ENCODE measurements around the gene CARMIL1.

DNA sequence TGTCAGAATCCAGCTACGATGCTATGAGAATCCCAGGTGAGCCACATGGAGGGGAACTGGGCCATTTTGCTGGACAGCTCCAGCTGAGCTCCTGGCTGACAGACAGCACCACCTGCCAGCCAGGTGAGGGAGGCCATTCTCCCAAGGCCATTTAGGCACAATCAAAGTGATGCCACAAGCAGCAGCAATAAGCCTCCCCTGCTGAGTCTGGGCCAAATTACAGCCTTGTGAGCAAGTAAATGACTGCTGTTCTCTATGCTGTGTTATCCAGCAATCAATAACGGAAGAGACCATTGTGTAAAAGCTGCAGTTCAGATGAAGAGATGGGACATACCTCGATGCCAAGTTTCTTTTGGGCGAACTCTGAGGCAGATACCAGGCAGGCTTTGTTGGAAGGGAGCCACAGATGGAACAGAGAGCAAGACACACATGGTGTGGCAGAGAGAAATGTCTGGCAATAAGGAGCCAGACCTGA, 358.8 kb downstream of the CARMIL1 start:
- TF ChIP-seq CTCF (IDR thresholded peaks at IDR 0.05) (no peak), SIN3A (IDR thresholded peaks at IDR 0.05; ENCODE audit: borderline replicate concordance, low read depth, low read length) (no peak), TAF1 (IDR thresholded peaks at IDR 0.05; ENCODE audit: borderline replicate concordance, low read depth, low read length) (no peak), SMC3 (IDR thresholded peaks at IDR 0.05; ENCODE audit: low read depth, low read length) (no peak), TCF12 (IDR thresholded peaks at IDR 0.05) (no peak), POLR2AphosphoS5 (IDR thresholded peaks at IDR 0.05; ENCODE audit: low read depth, low read length) (no peak), MXI1 (IDR thresholded peaks at IDR 0.05; ENCODE audit: low read depth, low read length) (peak; percentile 26; the same call in 1 of the 2 replicates), RFX5 (IDR thresholded peaks at IDR 0.05; ENCODE audit: low read length) (no peak), FOXJ3 (CRISPR knock-in tag; IDR thresholded peaks at IDR 0.05) (no peak)
- TF ChIP-seq, protein P1, sequence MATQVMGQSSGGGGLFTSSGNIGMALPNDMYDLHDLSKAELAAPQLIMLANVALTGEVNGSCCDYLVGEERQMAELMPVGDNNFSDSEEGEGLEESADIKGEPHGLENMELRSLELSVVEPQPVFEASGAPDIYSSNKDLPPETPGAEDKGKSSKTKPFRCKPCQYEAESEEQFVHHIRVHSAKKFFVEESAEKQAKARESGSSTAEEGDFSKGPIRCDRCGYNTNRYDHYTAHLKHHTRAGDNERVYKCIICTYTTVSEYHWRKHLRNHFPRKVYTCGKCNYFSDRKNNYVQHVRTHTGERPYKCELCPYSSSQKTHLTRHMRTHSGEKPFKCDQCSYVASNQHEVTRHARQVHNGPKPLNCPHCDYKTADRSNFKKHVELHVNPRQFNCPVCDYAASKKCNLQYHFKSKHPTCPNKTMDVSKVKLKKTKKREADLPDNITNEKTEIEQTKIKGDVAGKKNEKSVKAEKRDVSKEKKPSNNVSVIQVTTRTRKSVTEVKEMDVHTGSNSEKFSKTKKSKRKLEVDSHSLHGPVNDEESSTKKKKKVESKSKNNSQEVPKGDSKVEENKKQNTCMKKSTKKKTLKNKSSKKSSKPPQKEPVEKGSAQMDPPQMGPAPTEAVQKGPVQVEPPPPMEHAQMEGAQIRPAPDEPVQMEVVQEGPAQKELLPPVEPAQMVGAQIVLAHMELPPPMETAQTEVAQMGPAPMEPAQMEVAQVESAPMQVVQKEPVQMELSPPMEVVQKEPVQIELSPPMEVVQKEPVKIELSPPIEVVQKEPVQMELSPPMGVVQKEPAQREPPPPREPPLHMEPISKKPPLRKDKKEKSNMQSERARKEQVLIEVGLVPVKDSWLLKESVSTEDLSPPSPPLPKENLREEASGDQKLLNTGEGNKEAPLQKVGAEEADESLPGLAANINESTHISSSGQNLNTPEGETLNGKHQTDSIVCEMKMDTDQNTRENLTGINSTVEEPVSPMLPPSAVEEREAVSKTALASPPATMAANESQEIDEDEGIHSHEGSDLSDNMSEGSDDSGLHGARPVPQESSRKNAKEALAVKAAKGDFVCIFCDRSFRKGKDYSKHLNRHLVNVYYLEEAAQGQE (IDR thresholded peaks at IDR 0.05; ENCODE audit: low read depth, low read length): peak; percentile 79
